NCI-H2029 treated with DMSO at 0.1 percent for 48 hours (cell line): ENCODE measurements around the gene POLR2H.

ENCODE experiments used
- DNase-seq: peaks from one replicate; lab custom pipeline; 2025; lab: John Stamatoyannopoulos, UW

Gene POLR2H

GRCh38 chr3:184361532-184361931, at the start of gene POLR2H, which contains the start of gene CLCN2:
POLR2H (plus strand) TSS chr3:184361710; CDS start chr3:184363493, 1,783 bp downstream.
CLCN2 (minus strand) TSS chr3:184361605; CDS start chr3:184361479, 126 bp downstream.
- no peak for DNase-seq

GRCh38 chr3:184314363-184314699, 47.2 kb upstream of the POLR2H start, which contains the start of gene EIF4G1:
EIF4G1 (plus strand) TSS chr3:184314606; CDS start chr3:184315797, 1,191 bp downstream.
- peak; percentile 63 for DNase-seq

- DNase-seq = no peak
Observed at GRCh38 chr3:184314700-184315542, 46.6 kb upstream of the POLR2H start.

GRCh38 chr3:184315543-184315867, 46.0 kb upstream of the POLR2H start:
- DNase-seq = no peak

- DNase-seq = no peak
Observed at GRCh38 chr3:184315871-184316661, 45.4 kb upstream of the POLR2H start.

- no peak for DNase-seq
Observed at GRCh38 chr3:184316792-184317191, 44.7 kb upstream of the POLR2H start.

GRCh38 chr3:184317201-184317600, 44.3 kb upstream of the POLR2H start:
- no peak for DNase-seq

GRCh38 chr3:184320104-184320445, 41.4 kb upstream of the POLR2H start:
- peak; percentile 83 for DNase-seq

- DNase-seq = no peak
Observed at GRCh38 chr3:184321666-184322065, 39.8 kb upstream of the POLR2H start.

GRCh38 chr3:184322731-184323487, 38.6 kb upstream of the POLR2H start:
- no peak for DNase-seq

GRCh38 chr3:184323696-184324095, 37.8 kb upstream of the POLR2H start:
- no peak for DNase-seq

GRCh38 chr3:184325269-184325668, 36.2 kb upstream of the POLR2H start:
- DNase-seq = no peak

GRCh38 chr3:184325715-184326369, 35.7 kb upstream of the POLR2H start:
- DNase-seq = no peak

- DNase-seq = no peak
Observed at GRCh38 chr3:184327171-184327570, 34.3 kb upstream of the POLR2H start.

GRCh38 chr3:184328516-184328915, 33.0 kb upstream of the POLR2H start:
- DNase-seq = no peak

- DNase-seq = no peak
Observed at GRCh38 chr3:184332370-184333090, 29.0 kb upstream of the POLR2H start.

GRCh38 chr3:184333190-184333589, 28.3 kb upstream of the POLR2H start:
- DNase-seq = no peak

GRCh38 chr3:184333700-184334099, 27.8 kb upstream of the POLR2H start:
- no peak for DNase-seq

GRCh38 chr3:184334470-184335158, 26.9 kb upstream of the POLR2H start:
- no peak for DNase-seq

- DNase-seq = no peak
Observed at GRCh38 chr3:184335291-184335660, 26.2 kb upstream of the POLR2H start.
